Measurements from ENCODE around the gene MRPL4. TPM values are rescaled to one million over a fixed set of nuclear protein-coding genes. Genes with fewer than 3 reads are reported as not detected.

Gene MRPL4
- total RNA-seq, 2 donors from 2014 or later, result 72.6 to 75.6 TPM

DNA sequence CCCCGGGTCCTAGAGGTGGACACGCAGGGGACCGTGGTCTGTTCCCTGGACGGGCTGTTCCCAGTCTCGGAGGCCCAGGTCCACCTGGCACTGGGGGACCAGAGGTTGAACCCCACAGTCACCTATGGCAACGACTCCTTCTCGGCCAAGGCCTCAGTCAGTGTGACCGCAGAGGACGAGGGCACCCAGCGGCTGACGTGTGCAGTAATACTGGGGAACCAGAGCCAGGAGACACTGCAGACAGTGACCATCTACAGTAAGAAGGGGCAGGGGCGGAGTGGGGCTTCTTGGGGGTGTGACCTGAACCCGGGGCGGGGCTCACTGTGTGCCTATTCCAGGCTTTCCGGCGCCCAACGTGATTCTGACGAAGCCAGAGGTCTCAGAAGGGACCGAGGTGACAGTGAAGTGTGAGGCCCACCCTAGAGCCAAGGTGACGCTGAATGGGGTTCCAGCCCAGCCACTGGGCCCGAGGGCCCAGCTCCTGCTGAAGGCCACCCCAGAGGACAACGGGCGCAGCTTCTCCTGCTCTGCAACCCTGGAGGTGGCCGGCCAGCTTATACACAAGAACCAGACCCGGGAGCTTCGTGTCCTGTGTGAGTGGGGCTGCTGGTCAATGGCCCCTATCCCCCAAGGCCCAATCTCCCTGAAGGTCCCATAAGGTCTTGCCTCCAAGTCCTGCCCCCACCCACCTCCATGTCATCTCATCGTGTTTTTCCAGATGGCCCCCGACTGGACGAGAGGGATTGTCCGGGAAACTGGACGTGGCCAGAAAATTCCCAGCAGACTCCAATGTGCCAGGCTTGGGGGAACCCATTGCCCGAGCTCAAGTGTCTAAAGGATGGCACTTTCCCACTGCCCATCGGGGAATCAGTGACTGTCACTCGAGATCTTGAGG lies 32.3 kb downstream of the MRPL4 start:
- 92% methylated on average over 34 of the region's 34 CpGs for WGBS
- Histone ChIP-seq H3K27me3 (replicated peaks; ENCODE audit: insufficient read depth) (peaks cover 10% of the 10 kb centered on the region), H3K36me3 (no peaks in the 10 kb centered on the region), H3K9me3 (no peaks in the 10 kb centered on the region), H3K27ac (no peak overlapping the region), H3K4me3 (no peak overlapping the region), H3K4me1 (replicated peaks) (no peaks in the 10 kb centered on the region)
- intact Hi-C loops (cut with DNase I), result no loop called here
- no peak for DNase-seq (ENCODE audit: low spot score)
- TF ChIP-seq POLR2AphosphoS5 (IDR thresholded peaks at IDR 0.05) (no peak), POLR2A (IDR thresholded peaks at IDR 0.05) (no peak)
- TF ChIP-seq, protein P1, sequence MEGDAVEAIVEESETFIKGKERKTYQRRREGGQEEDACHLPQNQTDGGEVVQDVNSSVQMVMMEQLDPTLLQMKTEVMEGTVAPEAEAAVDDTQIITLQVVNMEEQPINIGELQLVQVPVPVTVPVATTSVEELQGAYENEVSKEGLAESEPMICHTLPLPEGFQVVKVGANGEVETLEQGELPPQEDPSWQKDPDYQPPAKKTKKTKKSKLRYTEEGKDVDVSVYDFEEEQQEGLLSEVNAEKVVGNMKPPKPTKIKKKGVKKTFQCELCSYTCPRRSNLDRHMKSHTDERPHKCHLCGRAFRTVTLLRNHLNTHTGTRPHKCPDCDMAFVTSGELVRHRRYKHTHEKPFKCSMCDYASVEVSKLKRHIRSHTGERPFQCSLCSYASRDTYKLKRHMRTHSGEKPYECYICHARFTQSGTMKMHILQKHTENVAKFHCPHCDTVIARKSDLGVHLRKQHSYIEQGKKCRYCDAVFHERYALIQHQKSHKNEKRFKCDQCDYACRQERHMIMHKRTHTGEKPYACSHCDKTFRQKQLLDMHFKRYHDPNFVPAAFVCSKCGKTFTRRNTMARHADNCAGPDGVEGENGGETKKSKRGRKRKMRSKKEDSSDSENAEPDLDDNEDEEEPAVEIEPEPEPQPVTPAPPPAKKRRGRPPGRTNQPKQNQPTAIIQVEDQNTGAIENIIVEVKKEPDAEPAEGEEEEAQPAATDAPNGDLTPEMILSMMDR (IDR thresholded peaks at IDR 0.05), result no peak

GRCh38 chr19:10284960-10285278 lies 32.9 kb downstream of the MRPL4 start:
- Histone ChIP-seq H3K9me3 (no peaks in the 10 kb centered on the region), H3K4me3 (no peak overlapping the region), H3K27me3 (replicated peaks; ENCODE audit: insufficient read depth) (peaks cover 16% of the 10 kb centered on the region), H3K4me1 (replicated peaks) (peaks cover 1% of the 10 kb centered on the region), H3K27ac (no peak overlapping the region), H3K36me3 (no peaks in the 10 kb centered on the region)
- intact Hi-C loops (cut with DNase I), result no loop called here
- no peak for DNase-seq (ENCODE audit: low spot score)
- TF ChIP-seq, protein P1 (IDR thresholded peaks at IDR 0.05), result no peak
- TF ChIP-seq POLR2A (IDR thresholded peaks at IDR 0.05), result no peak
- no peak for TF ChIP-seq POLR2AphosphoS5 (IDR thresholded peaks at IDR 0.05)
- WGBS, result 88% methylated on average over 13 of the region's 13 CpGs

DNA sequence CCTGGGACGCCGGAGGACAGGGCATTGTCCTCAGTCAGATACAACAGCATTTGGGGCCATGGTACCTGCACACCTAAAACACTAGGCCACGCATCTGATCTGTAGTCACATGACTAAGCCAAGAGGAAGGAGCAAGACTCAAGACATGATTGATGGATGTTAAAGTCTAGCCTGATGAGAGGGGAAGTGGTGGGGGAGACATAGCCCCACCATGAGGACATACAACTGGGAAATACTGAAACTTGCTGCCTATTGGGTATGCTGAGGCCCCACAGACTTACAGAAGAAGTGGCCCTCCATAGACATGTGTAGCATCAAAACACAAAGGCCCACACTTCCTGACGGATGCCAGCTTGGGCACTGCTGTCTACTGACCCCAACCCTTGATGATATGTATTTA lies 33.4 kb downstream of the MRPL4 start:
- Histone ChIP-seq H3K36me3 (no peaks in the 10 kb centered on the region), H3K9me3 (no peaks in the 10 kb centered on the region), H3K4me1 (replicated peaks) (peaks cover 2% of the 10 kb centered on the region), H3K27me3 (replicated peaks; ENCODE audit: insufficient read depth) (peaks cover 16% of the 10 kb centered on the region), H3K4me3 (no peak overlapping the region), H3K27ac (no peak overlapping the region)
- intact Hi-C loops (cut with DNase I), result no loop called here
- TF ChIP-seq POLR2A (IDR thresholded peaks at IDR 0.05), result no peak
- TF ChIP-seq POLR2AphosphoS5 (IDR thresholded peaks at IDR 0.05), result no peak
- TF ChIP-seq, protein P1 (IDR thresholded peaks at IDR 0.05), result no peak
- DNase-seq (ENCODE audit: low spot score), result no peak
- WGBS, result 90% methylated on average over 4 of the region's 4 CpGs

DNA sequence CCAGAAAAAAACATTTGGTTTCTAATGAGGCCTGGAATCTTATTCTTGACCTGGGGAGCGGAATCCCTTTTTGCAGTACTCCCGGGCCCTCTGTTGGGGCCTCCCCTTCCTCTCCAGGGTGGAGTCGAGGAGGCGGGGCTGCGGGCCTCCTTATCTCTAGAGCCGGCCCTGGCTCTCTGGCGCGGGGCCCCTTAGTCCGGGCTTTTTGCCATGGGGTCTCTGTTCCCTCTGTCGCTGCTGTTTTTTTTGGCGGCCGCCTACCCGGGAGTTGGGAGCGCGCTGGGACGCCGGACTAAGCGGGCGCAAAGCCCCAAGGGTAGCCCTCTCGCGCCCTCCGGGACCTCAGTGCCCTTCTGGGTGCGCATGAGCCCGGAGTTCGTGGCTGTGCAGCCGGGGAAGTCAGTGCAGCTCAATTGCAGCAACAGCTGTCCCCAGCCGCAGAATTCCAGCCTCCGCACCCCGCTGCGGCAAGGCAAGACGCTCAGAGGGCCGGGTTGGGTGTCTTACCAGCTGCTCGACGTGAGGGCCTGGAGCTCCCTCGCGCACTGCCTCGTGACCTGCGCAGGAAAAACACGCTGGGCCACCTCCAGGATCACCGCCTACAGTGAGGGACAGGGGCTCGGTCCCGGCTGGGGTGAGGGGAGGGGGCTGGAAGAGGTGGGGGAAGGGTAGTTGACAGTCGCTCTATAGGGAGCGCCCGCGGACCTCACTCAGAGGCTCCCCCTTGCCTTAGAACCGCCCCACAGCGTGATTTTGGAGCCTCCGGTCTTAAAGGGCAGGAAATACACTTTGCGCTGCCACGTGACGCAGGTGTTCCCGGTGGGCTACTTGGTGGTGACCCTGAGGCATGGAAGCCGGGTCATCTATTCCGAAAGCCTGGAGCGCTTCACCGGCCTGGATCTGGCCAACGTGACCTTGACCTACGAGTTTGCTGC lies 35.1 kb downstream of the MRPL4 start, which contains the start of gene ICAM4:
Gene ICAM4 (plus strand): TSS at position 153 of the 935 bp plus-strand sequence. CDS start 58 bp downstream, at position 211.
- H3K27me3 ChIP-seq (replicated peaks; ENCODE audit: insufficient read depth), result peaks cover 25% of the 10 kb centered on the region
- intact Hi-C loops (cut with DNase I), result no loop called here
- H3K4me1 ChIP-seq (replicated peaks), result peaks cover 2% of the 10 kb centered on the region
- no peak for TF ChIP-seq POLR2AphosphoS5 (IDR thresholded peaks at IDR 0.05)
- TF ChIP-seq, protein P1 (IDR thresholded peaks at IDR 0.05), result no peak
- TF ChIP-seq POLR2A (IDR thresholded peaks at IDR 0.05), result no peak
- H3K27ac ChIP-seq, result no peak within 1 kb of the TSS
- H3K9me3 ChIP-seq, result no peaks in the 10 kb centered on the region
- 27% methylated on average over 54 of the region's 59 CpGs for WGBS
- DNase-seq (ENCODE audit: low spot score), result no peak
- no peak within 1 kb of the TSS for H3K4me3 ChIP-seq
- H3K36me3 ChIP-seq, result no peaks in the 10 kb centered on the region
